ENCODE results near the gene CYP19A1.

CYP19A1 gene

DNA sequence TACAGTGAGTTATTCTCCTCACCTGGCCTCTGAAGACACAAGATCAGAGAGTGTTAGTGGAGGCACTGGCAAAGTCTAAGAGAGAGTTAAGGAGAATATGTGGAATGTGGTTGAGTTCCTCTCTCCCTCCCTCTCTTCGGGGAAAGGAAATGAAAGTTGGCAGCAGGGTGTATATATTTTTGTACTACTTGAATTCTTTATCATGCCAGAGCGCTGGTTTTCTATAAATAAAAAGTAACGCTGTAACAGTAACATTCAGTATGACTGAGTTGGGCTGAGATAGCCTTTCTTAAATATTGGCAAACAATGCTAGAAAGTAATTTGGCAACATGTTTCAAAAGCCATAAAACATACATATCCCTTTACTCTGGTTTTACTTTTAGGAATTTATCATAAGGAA lies 166.2 kb downstream of the CYP19A1 start:
- peak; percentile 46 for DNase-seq

DNA sequence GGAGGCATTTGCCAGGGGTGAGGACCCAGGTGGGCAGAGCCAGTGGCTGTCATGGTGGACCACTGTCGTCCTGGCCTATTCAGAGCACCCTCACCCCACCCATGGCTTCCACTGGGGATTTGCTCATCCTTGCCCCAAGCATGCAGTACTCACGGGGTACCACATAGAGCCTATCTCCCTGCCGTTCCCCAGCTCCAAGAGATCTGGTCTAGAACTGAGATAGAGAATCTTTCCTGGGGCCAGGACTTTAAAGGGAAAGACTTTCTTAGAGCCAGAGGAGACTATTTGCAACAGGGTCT lies 166.8 kb downstream of the CYP19A1 start:
- no peak for DNase-seq

DNA sequence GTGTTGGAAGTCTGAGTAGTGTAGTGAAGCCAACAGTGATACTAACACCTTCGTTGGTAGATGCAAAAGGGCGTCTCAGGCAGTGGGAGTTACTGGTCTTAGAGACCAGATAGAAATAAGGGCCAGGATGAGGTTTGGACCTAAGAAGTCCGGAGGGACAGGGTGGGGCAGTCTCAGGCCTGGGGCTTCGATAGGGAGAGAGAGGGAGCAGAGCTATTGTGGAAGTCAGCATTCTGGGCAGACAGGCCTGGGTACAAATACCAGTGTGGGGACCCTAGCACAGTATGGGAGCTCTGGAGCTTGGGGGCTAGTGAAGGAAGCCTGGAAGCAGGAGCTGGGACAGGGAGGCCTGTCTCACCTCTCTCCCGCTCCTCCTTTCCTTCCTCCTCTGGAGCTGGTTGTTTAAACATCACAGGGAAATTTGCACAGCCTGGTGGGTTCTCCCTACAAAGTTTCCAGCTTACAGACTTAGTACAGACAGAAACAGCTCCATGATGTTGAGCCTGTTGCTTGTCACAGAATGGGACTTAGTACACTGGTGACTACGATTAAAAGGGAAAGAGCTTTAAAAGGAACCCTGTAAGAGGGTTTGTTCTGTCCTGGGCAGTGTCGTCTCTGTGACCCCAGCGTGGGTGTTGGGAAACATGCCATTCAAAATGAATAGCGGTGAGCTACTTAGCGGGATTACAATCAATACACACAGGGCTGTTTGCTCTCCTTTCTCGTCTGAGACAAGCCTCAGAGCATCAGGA lies 167.3 kb downstream of the CYP19A1 start:
- peak; percentile 40 for DNase-seq

DNA sequence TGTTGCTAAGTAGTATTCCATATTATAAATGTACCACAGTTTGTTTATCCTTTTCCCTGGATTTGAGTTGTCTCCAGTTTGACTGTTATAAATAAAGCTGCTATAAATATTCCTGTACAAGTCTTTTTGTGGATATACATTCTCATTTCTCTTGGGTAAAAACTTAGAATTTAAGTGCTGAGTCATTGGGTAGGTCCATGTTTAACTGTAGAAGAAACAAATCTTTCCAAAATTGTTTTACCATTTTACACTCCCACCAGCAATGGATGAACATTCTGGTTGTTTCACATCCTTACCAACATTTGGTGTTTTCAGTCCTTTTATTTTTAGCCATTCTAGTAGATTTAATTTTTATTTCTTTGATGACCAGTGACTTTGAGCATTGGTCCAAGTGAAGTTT lies 169.7 kb downstream of the CYP19A1 start:
- no peak for DNase-seq

DNA sequence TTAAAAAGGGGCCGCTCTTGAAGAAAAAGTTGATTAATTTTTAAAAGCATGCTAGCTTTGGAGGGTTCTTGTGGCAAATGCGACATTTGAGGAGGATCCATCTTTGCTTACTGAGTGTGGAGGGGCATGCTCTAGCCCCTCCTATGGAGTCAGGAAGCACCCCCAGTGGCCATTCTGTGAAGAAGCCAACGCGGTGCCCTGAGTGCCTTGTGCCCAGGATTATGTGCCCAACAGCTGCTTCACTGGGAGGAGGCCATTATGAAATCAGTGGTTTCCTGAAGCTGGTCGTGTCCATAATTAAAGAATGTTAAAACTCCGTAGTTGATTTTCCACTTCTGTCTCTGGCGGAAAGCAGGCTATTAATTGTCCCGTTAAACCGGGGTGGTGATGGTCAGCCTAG lies 174.6 kb downstream of the CYP19A1 start:
- peak; percentile 22 for DNase-seq

DNA sequence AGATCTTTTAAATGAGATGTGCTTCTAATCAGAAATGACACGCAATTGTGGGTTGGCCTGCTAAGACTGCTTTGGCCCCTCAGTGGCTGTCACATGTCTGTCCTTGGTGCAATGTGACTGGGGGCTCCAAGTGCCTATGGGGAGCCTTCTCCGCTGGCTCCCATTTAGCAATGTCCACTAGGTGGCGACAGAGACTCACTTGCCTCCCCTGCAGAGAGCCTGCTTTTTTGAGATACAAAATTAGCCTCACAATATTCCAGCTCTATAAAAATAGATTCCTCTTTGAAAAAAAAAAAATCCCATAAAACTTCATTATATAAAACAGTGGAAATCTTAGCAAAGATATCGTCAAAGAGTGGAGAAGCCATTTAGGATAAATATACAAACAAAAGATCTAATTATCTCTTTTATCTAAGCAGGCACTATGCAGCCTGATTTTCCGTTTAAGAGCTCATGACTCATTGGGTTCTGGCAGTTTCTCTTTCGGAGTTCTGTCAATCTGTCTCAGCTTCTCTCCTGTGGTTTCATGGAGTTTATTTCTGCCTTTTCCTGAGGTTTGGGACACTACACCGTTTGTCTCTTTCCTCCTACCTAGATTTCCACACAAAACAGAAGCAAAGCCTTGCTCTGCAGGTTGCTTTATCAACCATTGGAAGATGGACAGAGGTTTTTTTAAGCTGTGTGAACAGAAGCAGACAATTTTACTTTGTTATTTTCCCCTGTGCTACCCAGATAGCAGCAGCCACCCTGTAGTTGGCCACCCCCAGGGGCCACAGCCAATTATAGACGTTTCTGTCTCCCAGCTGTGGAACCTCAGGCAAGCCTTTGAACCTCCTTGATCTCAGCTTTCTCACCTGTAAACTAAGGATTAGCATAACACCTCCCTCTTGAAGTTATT lies 175.3 kb downstream of the CYP19A1 start:
- DNase-seq = peak; percentile 75

DNA sequence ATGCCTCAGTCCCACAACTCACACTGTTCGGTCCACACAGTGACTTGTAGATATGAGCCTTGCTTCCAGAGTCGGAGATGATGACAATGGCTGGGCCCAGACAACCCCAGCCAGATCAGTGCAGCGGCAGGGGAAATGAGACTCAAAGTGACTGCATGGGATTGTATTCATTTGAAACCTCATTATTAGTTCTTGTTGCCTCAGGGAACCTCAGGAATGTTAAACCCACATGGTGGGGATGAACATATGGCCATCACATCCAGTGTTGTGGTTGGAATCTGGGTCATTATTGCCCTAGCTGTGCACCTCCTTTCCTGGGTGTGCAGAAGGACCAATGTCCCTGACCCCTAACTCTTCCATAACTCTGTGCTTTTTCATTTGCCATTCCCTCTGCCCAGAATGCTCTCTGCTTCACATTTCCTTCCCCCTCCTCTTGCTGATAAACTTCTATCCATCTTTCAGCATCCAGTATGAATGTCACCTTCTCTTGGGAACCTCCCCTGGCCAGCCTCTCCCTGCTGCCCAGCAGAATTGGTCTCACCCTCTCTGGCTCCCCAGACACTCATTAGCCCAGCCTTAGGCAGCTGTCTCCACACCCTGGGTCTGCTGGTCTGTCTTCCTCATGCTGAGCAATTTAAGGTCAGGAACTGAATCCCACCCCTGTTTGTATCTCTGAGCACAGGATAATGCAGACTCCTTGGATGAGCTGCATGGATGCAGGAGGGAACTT lies 176.7 kb downstream of the CYP19A1 start:
- DNase-seq = no peak

DNA sequence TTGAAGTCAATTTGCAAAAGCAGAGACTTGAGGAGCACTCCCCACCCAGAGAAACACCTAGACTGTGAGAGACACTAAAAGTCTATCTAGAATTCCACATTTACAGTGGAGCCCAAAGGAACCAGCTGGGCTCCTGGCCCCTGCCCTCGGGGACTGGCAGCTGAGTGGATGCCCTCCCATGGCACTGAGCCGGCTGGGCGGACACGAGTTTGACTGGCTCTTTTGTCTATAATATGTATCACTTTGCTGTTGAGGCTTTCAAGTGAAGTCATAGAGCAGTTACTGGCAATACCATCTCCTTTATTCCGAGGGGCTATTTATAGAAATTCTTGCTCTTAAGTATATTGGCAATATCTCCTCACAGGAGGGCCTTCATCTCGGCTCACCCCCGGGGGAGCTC lies 177.9 kb downstream of the CYP19A1 start:
- DNase-seq = no peak
